GM19372 (cell line): Measurements from ENCODE around the gene AJAP1.

Experiments
- ATAC-seq: cut with Tn5 transposase; IDR thresholded peaks from one replicate; pipeline ENCODE4 v1.9.1; 2021; ENCODE audit warnings: mild to moderate bottlenecking, low read depth, moderate library complexity; ENCODE audit not compliant: unreplicated experiment

Gene AJAP1

GRCh38 chr1:4628992-4629391 lies 25.4 kb upstream of the AJAP1 start:
- no peak for ATAC-seq

GRCh38 chr1:4630561-4630960 lies 23.8 kb upstream of the AJAP1 start:
- ATAC-seq: no peak

GRCh38 chr1:4631321-4631720 lies 23.1 kb upstream of the AJAP1 start:
- no peak for ATAC-seq

- no peak for ATAC-seq
Observed at GRCh38 chr1:4633346-4633745, 21.1 kb upstream of the AJAP1 start.

- ATAC-seq: no peak
Observed at GRCh38 chr1:4634156-4634792, 20.1 kb upstream of the AJAP1 start.

- ATAC-seq: no peak
Observed at GRCh38 chr1:4634793-4635406, 19.5 kb upstream of the AJAP1 start.

GRCh38 chr1:4636186-4636585 lies 18.2 kb upstream of the AJAP1 start:
- ATAC-seq: no peak

GRCh38 chr1:4636644-4637380 lies 17.6 kb upstream of the AJAP1 start:
- ATAC-seq: no peak

GRCh38 chr1:4637616-4638344 lies 16.6 kb upstream of the AJAP1 start:
- ATAC-seq: no peak

GRCh38 chr1:4638345-4638729 lies 16.1 kb upstream of the AJAP1 start:
- ATAC-seq: no peak

- no peak for ATAC-seq
Observed at GRCh38 chr1:4640931-4641330, 13.5 kb upstream of the AJAP1 start.

- no peak for ATAC-seq
Observed at GRCh38 chr1:4647391-4647790, 7.0 kb upstream of the AJAP1 start.

GRCh38 chr1:4648657-4649056 lies 5.8 kb upstream of the AJAP1 start:
- ATAC-seq: no peak

- ATAC-seq: no peak
Observed at GRCh38 chr1:4650481-4650880, 3.9 kb upstream of the AJAP1 start.

GRCh38 chr1:4650981-4651380 lies 3.4 kb upstream of the AJAP1 start:
- ATAC-seq: no peak

GRCh38 chr1:4652631-4653327 lies 1.6 kb upstream of the AJAP1 start:
- no peak for ATAC-seq

GRCh38 chr1:4653328-4653660 lies 1.1 kb upstream of the AJAP1 start:
- no peak for ATAC-seq

GRCh38 chr1:4654764-4655673 lies 610 bp downstream of the AJAP1 start:
- ATAC-seq: no peak

GRCh38 chr1:4655674-4656532 lies 1.5 kb downstream of the AJAP1 start:
- ATAC-seq: no peak
